Fibroblast of villous mesenchyme (primary cell): ENCODE results near the gene FXR2. TPM values are rescaled to one million over a fixed set of nuclear protein-coding genes. Genes with fewer than 3 reads are reported as not detected.

ENCODE experiments used
- DNase-seq: peaks from one replicate; pipeline ENCODE4 v3.0.0-alpha.2; 2010; ENCODE audit warnings: low read depth
- H3K4me3 ChIP-seq: 2 replicates; pipeline ENCODE4 v1.5.1; 2011; ENCODE audit warnings: low read depth, mild to moderate bottlenecking, low read length
- CTCF ChIP-seq: IDR thresholded peaks from 2 replicates; pipeline ENCODE4 v1.5.1; 2012; ENCODE audit warnings: low read depth, mild to moderate bottlenecking, low read length; ENCODE audit not compliant: insufficient read depth
- total RNA-seq: library from RNA; depleted of rRNA; stranded (reverse); fragments of >200 nt; gene quantifications from 2 replicates; pipeline ENCODE4 v1.2.3, GENCODE V29; 2012

The FXR2 gene
- total RNA-seq, 1 donor, result 39.7 TPM

- TF ChIP-seq CTCF, result no peak
- DNase-seq, result no peak
- no peak overlapping the region for H3K4me3 ChIP-seq
Measured at GRCh38 chr17:7636163-7636562, 21.5 kb upstream of the FXR2 start.

- peak; percentile 84 for TF ChIP-seq CTCF
- peak; percentile 66 for DNase-seq
- no peak overlapping the region for H3K4me3 ChIP-seq
Measured at GRCh38 chr17:7634384-7634783, 19.7 kb upstream of the FXR2 start.

GRCh38 chr17:7633093-7633492 lies 18.4 kb upstream of the FXR2 start:
- H3K4me3 ChIP-seq, result no peak overlapping the region
- TF ChIP-seq CTCF, result no peak
- DNase-seq, result no peak

GRCh38 chr17:7632492-7632894 lies 17.8 kb upstream of the FXR2 start:
- peak; percentile 65 for TF ChIP-seq CTCF
- peak; percentile 52 for DNase-seq
- H3K4me3 ChIP-seq, result no peak overlapping the region

GRCh38 chr17:7631398-7632380 lies 17.0 kb upstream of the FXR2 start:
- no peak overlapping the region for H3K4me3 ChIP-seq
- no peak for DNase-seq
- TF ChIP-seq CTCF, result no peak

- TF ChIP-seq CTCF, result no peak
- H3K4me3 ChIP-seq, result no peak within 1 kb of the TSS
- no peak for DNase-seq
Measured at GRCh38 chr17:7629939-7630571, 15.4 kb upstream of the FXR2 start, which contains the start of gene SHBG. Gene SHBG, plus strand, starts transcription at chr17:7630135. Its CDS starts 38 bp downstream, at chr17:7630173.
